Measurements from ENCODE around the gene STEAP2. TPM values are rescaled to one million over a fixed set of nuclear protein-coding genes. Genes with fewer than 3 reads are reported as not detected.

STEAP2 gene
- total and polyA plus RNA-seq, 2 of the 4 experiments (the other 2 are of a cell fraction), result 1.8 to 3.9 TPM

- Histone ChIP-seq H3K4me3 (ENCODE audit: insufficient read depth, low read depth, low read length) (no peak overlapping the region), H4K20me1 (ENCODE audit: insufficient read depth, low read length) (no peaks in the 10 kb centered on the region), H3K27me3 (ENCODE audit: control insufficient read depth, insufficient read depth, low read length) (no peaks in the 10 kb centered on the region; the same call in 1 of the 2 replicates), H3K4ac (ENCODE audit: low read depth, low read length) (no peak overlapping the region), H3K9me1 (ENCODE audit: insufficient read depth, low read length) (no peaks in the 10 kb centered on the region), H3K36me3 (ENCODE audit: control insufficient read depth, insufficient read depth, low read length) (no peaks in the 10 kb centered on the region), H4K8ac (ENCODE audit: low read depth in 2 of 2, low read length in 2 of 2) (no peak overlapping the region), H3K56ac (ENCODE audit: extremely low read depth, insufficient read depth, low read length) (no peak overlapping the region), H3K23ac (ENCODE audit: low read depth, low read length) (no peak overlapping the region), H4K91ac (ENCODE audit: insufficient read depth, low read depth, low read length) (no peak overlapping the region), H3K27ac (ENCODE audit: insufficient read depth, low read length) (no peak overlapping the region), H2BK15ac (ENCODE audit: low read depth, low read length) (no peak overlapping the region), H2AK9ac (replicated peaks; ENCODE audit: low read depth, low read length, poor library complexity) (no peak overlapping the region), H3K4me2 (ENCODE audit: low read depth, low read length) (no peak overlapping the region), H4K5ac (ENCODE audit: low read depth, low read length) (no peak overlapping the region), H3K4me1 (ENCODE audit: control insufficient read depth, insufficient read depth, low read length) (no peaks in the 10 kb centered on the region), H3K14ac (replicated peaks; ENCODE audit: low read depth, low read length) (no peak overlapping the region), H3K79me1 (ENCODE audit: low read depth in 1 of 2, low read length in 2 of 2) (no peaks in the 10 kb centered on the region), H2BK120ac (ENCODE audit: low read depth, low read length) (no peak overlapping the region), H2AK5ac (ENCODE audit: low read depth, low read length) (no peak overlapping the region), H3K9me3 (ENCODE audit: control insufficient read depth, insufficient read depth, low read length) (no peaks in the 10 kb centered on the region), H2BK20ac (ENCODE audit: low read depth, low read length) (no peak overlapping the region), H3K9ac (ENCODE audit: low read depth, low read length) (no peak overlapping the region), H3K18ac (ENCODE audit: low read depth, low read length) (no peak overlapping the region), H2AFZ (replicated peaks; ENCODE audit: low read length, poor library complexity) (no peak overlapping the region), H2BK5ac (ENCODE audit: low read depth, low read length, poor library complexity, severe bottlenecking) (no peak overlapping the region)
- DNase-seq, result no peak
- POLR2A ChIA-PET (ENCODE audit: unreplicated experiment), result no interaction called here
- in situ Hi-C loops (cut with MboI; ENCODE audit: low sequenced_read_pairs) (no loop called here), dilution Hi-C loops (cut with HindIII; ENCODE audit: low sequenced_read_pairs, unreplicated experiment) (no loop called here), intact Hi-C loops (cut with micrococcal nuclease) (no loop called here)
- WGBS, 2 experiments (ENCODE audit: extremely low coverage in 2 of 2, insufficient read length in 1 of 2), result no CpG with 5 or more reads among the region's 1 CpG
- BruUV-seq (replicated peaks), result no TSS peak
- CTCF ChIA-PET, result no interaction called here
- no peak for ATAC-seq (ENCODE audit: low read depth)
- TF ChIP-seq POLR2A (IDR thresholded peaks at IDR 0.05; ENCODE audit: low read depth, low read length) (no peak), RCOR1 (IDR thresholded peaks at IDR 0.05; ENCODE audit: insufficient replicate concordance, low read length) (no peak), RFX5 (IDR thresholded peaks at IDR 0.05; ENCODE audit: low read depth, low read length) (no peak), BHLHE40 (IDR thresholded peaks at IDR 0.05; ENCODE audit: low read depth, low read length) (no peak), MAZ (IDR thresholded peaks at IDR 0.05; ENCODE audit: borderline replicate concordance, low read depth, low read length) (no peak), ELK1 (IDR thresholded peaks at IDR 0.05; ENCODE audit: borderline replicate concordance, low read depth, low read length) (no peak), CHD1 (IDR thresholded peaks at IDR 0.05; ENCODE audit: low read depth, low read length) (no peak), CTCF (conservative IDR thresholded peaks at IDR 0.05; ENCODE audit: low read depth, low read length) (no peak), SMC3 (IDR thresholded peaks at IDR 0.05; ENCODE audit: low read depth, low read length) (no peak)
Measured at GRCh38 chr7:90256778-90257177, 45.2 kb downstream of the STEAP2 start.

All from IMR-90 (cell line).